Measurements from ENCODE around the gene TOLLIP.

TOLLIP gene

DNA sequence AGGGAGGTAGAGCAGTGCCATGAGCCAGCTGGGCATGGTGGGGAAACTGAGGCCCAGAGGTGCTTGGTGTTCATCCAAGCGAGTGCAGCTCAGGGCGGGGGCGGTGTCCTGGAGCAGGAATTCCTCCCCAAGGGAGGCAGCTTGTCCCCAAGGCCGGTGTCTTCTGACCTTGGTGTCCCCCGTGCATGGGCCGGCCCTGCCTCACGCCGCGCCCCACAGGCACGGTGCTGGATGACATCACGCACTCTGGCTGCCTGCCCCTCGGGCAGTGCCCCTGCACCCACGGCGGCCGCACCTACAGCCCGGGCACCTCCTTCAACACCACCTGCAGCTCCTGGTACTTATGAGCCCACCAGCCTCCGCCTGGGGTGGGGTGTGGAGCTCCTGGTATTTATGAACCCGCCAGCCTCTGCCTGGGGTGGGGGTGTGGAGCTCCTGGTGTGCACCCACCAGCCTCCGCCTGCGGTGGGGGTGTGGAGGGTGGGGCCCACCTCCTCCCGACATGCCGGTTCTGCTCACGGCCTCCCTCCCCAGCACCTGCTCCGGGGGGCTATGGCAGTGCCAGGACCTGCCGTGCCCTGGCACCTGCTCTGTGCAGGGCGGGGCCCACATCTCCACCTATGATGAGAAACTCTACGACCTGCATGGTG is 79.8 kb downstream of the TOLLIP start:
- no peak for DNase-seq

DNA sequence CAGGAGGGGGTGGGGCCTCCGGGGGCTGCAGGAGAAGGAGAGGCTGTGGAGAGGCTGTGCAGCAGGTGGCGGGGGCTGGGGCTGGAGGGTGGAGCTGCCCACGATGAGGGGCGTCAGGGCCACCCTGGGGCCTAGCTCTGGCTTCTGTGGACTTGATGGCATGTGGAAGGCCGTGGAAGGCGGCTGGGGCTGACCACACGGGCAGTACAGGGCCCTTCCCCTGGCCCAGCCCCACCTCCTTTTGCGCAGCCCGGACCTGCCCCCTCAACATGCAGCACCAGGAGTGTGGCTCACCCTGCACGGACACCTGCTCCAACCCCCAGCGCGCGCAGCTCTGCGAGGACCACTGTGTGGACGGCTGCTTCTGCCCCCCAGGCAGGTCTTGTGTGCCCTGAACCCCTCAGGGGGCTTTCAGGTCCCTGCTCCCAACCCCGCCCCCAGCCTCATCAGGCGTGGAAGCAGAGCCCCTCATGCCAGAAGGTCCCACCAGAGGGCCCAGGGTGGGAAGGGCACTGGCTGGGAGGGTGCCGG is 80.4 kb downstream of the TOLLIP start:
- DNase-seq = no peak

- DNase-seq = no peak
Observed at GRCh38 chr11:1228101-1228821, 81.2 kb downstream of the TOLLIP start.

- no peak for DNase-seq
Observed at GRCh38 chr11:1227551-1228100, 81.8 kb downstream of the TOLLIP start.

DNA sequence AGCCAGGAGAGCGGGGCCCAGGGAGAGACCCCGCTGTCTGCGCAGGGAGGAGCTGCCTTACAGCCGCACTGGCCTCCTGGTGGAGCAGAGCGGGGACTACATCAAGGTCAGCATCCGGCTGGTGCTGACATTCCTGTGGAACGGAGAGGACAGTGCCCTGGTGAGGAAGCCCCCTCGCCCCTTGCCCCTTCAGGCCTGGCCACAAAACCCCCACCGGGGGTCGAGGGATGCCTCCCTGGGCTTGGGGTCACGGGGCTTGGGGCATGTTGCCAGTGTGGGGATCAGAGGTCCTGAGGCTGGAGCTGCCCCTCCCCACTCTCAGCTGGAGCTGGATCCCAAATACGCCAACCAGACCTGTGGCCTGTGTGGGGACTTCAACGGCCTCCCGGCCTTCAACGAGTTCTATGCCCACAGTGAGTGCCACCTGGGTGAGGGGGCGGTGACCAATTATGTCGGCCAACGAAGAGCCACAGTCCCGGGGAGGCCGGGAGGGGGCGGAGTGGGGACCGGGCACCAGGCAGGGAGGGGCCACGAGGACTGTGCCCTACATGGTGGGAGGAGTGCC is 82.4 kb downstream of the TOLLIP start:
- no peak for DNase-seq

DNA sequence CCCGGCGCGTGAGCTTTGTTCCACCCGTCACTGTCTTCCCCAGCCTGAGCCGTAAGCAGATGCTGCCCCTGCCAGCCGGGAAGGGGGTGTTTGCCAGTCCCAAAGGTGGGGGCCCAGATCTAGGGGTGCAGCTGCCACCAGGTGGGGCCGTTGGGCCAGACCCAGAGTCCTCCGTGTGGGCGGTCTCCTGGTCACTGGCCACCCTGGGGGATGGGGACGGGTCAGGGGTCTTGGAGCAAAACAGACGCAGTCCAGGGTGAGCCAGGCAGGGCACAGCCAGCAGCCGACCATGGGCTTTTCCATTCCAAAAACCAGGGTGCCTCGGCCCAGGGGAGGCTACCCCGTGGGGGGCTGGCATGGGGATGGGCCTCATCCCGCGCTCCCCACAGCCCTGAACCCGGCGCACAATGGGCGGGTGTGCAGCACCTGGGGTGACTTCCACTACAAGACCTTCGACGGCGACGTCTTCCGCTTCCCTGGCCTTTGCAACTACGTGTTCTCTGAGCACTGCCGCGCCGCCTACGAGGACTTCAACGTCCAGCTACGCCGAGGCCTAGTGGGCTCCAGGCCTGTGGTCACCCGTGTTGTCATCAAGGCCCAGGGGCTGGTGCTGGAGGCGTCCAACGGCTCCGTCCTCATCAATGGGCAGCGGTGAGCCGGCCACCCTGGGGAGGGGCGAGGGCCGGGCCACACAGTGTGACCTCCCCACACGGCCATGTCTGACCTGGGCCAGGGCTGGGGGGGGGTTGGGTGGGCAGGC is 83.0 kb downstream of the TOLLIP start:
- DNase-seq = no peak

GRCh38 chr11:1225386-1226225 is 83.8 kb downstream of the TOLLIP start:
- no peak for DNase-seq

DNA sequence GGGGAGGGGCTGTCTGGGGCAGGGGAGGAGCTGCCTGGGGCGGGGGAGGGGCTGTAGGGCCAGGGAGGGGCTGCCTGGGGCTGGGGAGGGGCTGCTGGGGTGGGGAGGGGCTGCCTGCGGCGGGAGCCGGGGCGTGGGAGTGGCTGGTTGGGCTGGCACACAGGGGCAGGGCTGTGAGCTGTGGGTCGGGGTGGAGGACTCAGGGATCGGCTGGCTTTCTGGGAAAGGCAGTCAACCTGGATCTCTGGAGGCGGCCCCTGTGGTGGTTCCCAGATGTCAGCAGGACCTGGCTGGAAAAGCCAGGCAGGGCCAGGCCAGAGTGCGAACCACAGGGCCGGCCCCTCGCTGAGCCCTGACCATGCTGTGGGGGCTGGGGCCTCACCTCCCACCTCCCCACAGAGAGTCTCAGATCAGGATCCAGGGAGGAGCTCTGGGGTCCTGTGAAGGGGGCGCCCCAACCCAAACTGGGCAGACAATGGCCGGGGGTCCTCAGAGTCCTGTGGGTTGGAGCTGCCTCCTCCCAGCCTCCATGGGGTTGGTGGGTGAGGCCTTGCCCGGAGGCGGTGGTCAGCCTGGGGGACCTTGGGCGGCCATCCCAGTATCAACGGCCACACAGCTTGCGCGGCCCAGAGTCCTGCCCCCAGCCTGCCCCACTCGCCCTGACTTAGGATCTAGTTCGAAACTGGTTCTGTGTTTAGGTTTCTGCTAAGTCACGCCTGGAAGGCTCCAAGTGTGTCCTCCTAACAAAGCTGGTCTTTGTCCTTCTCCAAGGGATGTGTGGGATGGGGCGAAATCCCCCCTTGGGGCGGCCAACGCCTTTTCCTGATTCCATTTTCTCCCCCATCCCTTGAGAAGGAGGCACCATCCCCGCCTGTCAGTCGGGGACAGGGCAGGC is 84.7 kb downstream of the TOLLIP start:
- no peak for DNase-seq
